Urinary bladder (tissue), 4 donors: ENCODE results near the gene GSTK1. TPM values are rescaled to one million over a fixed set of nuclear protein-coding genes. Genes with fewer than 3 reads are reported as not detected.

Source experiments
- DNase-seq: peaks from one replicate; pipeline ENCODE4 v3.0.0-alpha.2; 2015; ENCODE audit errors: extremely low spot score
- H3K27ac ChIP-seq: one replicate; pipeline ENCODE4 v1.5.1; 2013; ENCODE audit warnings: low read depth, mild to moderate bottlenecking, moderate library complexity
- H3K36me3 ChIP-seq: one replicate; pipeline ENCODE4 v1.6.1; 2013; ENCODE audit warnings: mild to moderate bottlenecking, moderate library complexity; ENCODE audit not compliant: insufficient read depth
- H3K4me1 ChIP-seq: one replicate; pipeline ENCODE4 v1.6.1; 2013; ENCODE audit warnings: mild to moderate bottlenecking, moderate library complexity; ENCODE audit not compliant: insufficient read depth
- H3K4me3 ChIP-seq: one replicate; pipeline ENCODE4 v1.5.1; 2013; ENCODE audit warnings: low read depth, low read length
- WGBS: extraction: QIAGEN DNeasy Blood & Tissue Kit; methylation state at CpG from one replicate; pipeline ENCODE4 v1.1.7; 2013; 5-methylcytosine and 5-hydroxymethylcytosine counted together
- polyA plus RNA-seq: library from polyadenylated mRNA; stranded (reverse); fragments of 200-250 nt; gene quantifications from one replicate; pipeline ENCODE4 v1.2.3, GENCODE V29; 2013
- total RNA-seq: library from RNA; depleted of rRNA; stranded (reverse); fragments of >200 nt; gene quantifications from one replicate; pipeline ENCODE4 v1.2.3, GENCODE V29; 2014
- donor health status: healthy with polysubstance abuse.
- donor health status: healthy.

GSTK1 gene
- total and polyA plus RNA-seq, 2 donors, result 84.8 to 139 TPM

DNA sequence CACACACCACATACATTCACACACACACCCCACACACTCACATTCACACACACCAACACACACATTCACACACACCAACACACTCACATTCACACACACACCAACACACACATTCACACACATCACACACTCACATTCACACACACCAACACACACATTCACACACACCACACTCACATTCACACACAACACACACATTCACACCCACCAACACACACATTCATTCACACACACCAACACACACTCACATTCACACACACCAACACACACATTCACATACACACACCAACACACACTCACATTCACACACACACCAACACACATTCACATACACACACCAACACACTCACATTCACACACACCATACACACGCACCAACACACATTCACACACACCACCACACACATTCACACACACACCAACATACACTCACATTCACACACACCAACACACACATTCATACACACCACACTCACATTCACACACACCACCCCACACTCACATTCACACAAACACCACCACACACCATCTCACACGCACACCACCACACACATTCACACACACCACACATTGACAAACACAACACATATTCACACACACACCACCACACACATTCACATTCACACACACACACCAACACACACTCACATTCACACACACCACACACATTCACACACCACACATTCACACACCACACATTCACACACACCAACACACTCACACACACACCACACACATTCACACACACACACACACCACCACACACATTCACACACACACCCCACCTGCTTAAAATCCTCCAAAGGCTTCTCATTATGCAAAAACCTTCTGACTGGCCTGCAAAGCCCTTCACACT lies 32.4 kb upstream of the GSTK1 start:
- H3K36me3 ChIP-seq, result no peaks in the 10 kb centered on the region
- H3K27ac ChIP-seq, result no peak overlapping the region
- DNase-seq, result no peak
- 97% methylated on average over 2 of the region's 2 CpGs for WGBS
- H3K4me3 ChIP-seq, result no peak overlapping the region
- no peaks in the 10 kb centered on the region for H3K4me1 ChIP-seq

- 90% methylated on average over 2 of the region's 2 CpGs for whole genome bisulfite sequencing
- DNase-seq, result no peak
Measured at GRCh38 chr7:143233816-143234532, 29.3 kb upstream of the GSTK1 start.

GRCh38 chr7:143234533-143234875 lies 28.7 kb upstream of the GSTK1 start:
- Histone ChIP-seq H3K36me3 (no peaks in the 10 kb centered on the region), H3K27ac (no peak overlapping the region), H3K4me3 (no peak overlapping the region), H3K4me1 (no peaks in the 10 kb centered on the region)
- no peak for DNase-seq
- 87% methylated on average over 3 of the region's 3 CpGs for WGBS

More at GRCh38 chr7:143233816-143234532, 29.3 kb upstream of the GSTK1 start:
- Histone ChIP-seq H3K36me3 (no peaks in the 10 kb centered on the region), H3K4me3 (no peak overlapping the region), H3K4me1 (no peaks in the 10 kb centered on the region), H3K27ac (no peak overlapping the region)

DNA sequence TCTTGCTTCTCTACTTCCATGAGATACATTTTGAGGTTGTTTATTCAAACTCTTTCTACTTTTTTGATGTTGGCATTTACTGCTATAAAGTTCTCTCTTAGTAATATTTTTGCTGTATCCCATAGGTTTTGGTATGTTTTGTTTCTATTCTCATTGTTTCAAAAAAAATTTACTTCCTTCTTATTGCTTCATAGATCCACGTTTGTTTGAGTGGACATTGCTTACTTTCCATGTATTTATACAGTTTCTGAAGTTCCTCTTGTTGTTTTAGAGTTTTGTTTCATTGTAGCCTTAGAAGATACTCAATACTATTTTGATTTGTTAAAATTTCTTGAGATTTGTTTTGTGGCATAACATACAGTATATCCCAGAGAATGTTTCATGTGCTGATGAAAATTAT lies 27.7 kb upstream of the GSTK1 start:
- no peak overlapping the region for H3K4me3 ChIP-seq
- H3K4me1 ChIP-seq, result no peaks in the 10 kb centered on the region
- no peaks in the 10 kb centered on the region for H3K36me3 ChIP-seq
- no peak overlapping the region for H3K27ac ChIP-seq
- no peak for DNase-seq
- 32% methylated on average over 1 of the region's 1 CpG for WGBS

DNA sequence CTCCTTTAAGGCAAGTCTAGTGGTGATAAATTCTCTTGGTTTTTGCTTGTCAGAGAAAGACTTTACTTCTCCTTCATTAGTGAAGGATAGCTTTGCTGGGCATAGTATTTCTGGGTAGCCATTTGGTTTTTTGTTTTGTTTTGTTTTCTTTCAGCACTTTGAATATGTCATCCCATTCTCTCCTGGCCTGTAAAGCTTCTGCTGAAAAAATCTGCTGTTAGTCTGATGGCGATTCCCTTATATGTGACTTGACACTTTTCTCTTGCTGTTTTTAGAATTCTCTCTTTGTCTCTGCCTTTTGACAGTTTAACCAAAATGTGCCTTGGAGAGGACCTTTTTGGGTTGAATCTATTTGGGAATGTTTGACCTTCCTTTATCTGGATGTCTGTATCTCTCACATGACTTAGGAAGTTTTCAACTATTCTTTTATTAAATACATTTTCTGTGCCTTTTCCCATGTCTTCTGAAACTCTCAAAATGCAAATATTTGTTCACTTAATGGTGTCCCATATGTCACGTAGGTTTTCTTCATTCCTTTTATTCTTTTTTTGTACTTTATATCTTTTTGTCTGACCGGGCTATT lies 26.7 kb upstream of the GSTK1 start:
- DNase-seq, result no peak
- Histone ChIP-seq H3K4me3 (no peak overlapping the region), H3K27ac (no peak overlapping the region), H3K4me1 (no peaks in the 10 kb centered on the region), H3K36me3 (no peaks in the 10 kb centered on the region)
- 86% methylated on average over 3 of the region's 3 CpGs for WGBS

GRCh38 chr7:143237366-143237765 lies 25.9 kb upstream of the GSTK1 start:
- Histone ChIP-seq H3K27ac (no peak overlapping the region), H3K4me3 (no peak overlapping the region), H3K4me1 (no peaks in the 10 kb centered on the region), H3K36me3 (no peaks in the 10 kb centered on the region)
- DNase-seq, result no peak

GRCh38 chr7:143238289-143238980 lies 24.8 kb upstream of the GSTK1 start:
- 90% methylated on average over 1 of the region's 1 CpG for WGBS
- no peak for DNase-seq
- Histone ChIP-seq H3K36me3 (no peaks in the 10 kb centered on the region), H3K4me3 (no peak overlapping the region), H3K4me1 (no peaks in the 10 kb centered on the region), H3K27ac (no peak overlapping the region)

GRCh38 chr7:143239813-143240212 lies 23.4 kb upstream of the GSTK1 start:
- H3K4me3 ChIP-seq, result no peak overlapping the region
- H3K27ac ChIP-seq, result no peak overlapping the region
- DNase-seq, result no peak
- H3K4me1 ChIP-seq, result no peaks in the 10 kb centered on the region
- no peaks in the 10 kb centered on the region for H3K36me3 ChIP-seq

- Histone ChIP-seq H3K4me1 (no peaks in the 10 kb centered on the region), H3K27ac (no peak overlapping the region), H3K4me3 (no peak overlapping the region), H3K36me3 (no peaks in the 10 kb centered on the region)
- peak; percentile 62 for DNase-seq
- WGBS, result 19% methylated on average over 9 of the region's 9 CpGs
Measured at GRCh38 chr7:143240291-143241168, 22.7 kb upstream of the GSTK1 start.

- no peaks in the 10 kb centered on the region for H3K4me1 ChIP-seq
- no peaks in the 10 kb centered on the region for H3K36me3 ChIP-seq
- no peak overlapping the region for H3K27ac ChIP-seq
- WGBS, result 86% methylated on average over 11 of the region's 11 CpGs
- no peak overlapping the region for H3K4me3 ChIP-seq
- no peak for DNase-seq
Measured at GRCh38 chr7:143242306-143242705, 20.9 kb upstream of the GSTK1 start.

GRCh38 chr7:143243111-143243510 lies 20.1 kb upstream of the GSTK1 start:
- DNase-seq, result no peak
- 18% methylated on average over 7 of the region's 7 CpGs for WGBS
- H3K27ac ChIP-seq, result no peak overlapping the region

GRCh38 chr7:143243614-143244013 lies 19.6 kb upstream of the GSTK1 start:
- no peak overlapping the region for H3K27ac ChIP-seq
- H3K4me3 ChIP-seq, result no peak overlapping the region
- H3K36me3 ChIP-seq, result no peaks in the 10 kb centered on the region
- DNase-seq, result no peak
- WGBS, result 26% methylated on average over 3 of the region's 3 CpGs
- no peaks in the 10 kb centered on the region for H3K4me1 ChIP-seq

More at GRCh38 chr7:143243111-143243510, 20.1 kb upstream of the GSTK1 start:
- Histone ChIP-seq H3K36me3 (no peaks in the 10 kb centered on the region), H3K4me3 (no peak overlapping the region), H3K4me1 (no peaks in the 10 kb centered on the region)

GRCh38 chr7:143244321-143244720 lies 18.9 kb upstream of the GSTK1 start:
- Histone ChIP-seq H3K4me1 (no peaks in the 10 kb centered on the region), H3K36me3 (no peaks in the 10 kb centered on the region), H3K27ac (no peak overlapping the region), H3K4me3 (no peak overlapping the region)
- WGBS, result 52% methylated on average over 1 of the region's 1 CpG
- no peak for DNase-seq
